Endothelial cell of umbilical vein (primary cell): ENCODE data around the gene SESTD1. TPM values are rescaled to one million over a fixed set of nuclear protein-coding genes. Genes with fewer than 3 reads are reported as not detected.
"Not testable (repeated sequence)": the region's sequence is repeated elsewhere in the genome, so short reads cannot be mapped to it uniquely, and the experiment has no call there.

Source experiments
- BruUV-seq: library from RNA; stranded (reverse); fragments of 400-500 nt; replicated peaks from 2 replicates; lab custom pipeline; 2021; lab: Mats Ljungman, UMichigan
- CTCF ChIA-PET: fragments of 300-600, 350-600 bp; sonication (Branson Sonifier 250); formaldehyde crosslinking; loops from one replicate; lab custom pipeline; 2021; ENCODE audit warnings: antibody characterized with exemption, inconsistent platforms; lab: Charles Lee
- POLR2A ChIA-PET: fragments of 300-600, 350-600 bp; sonication (Branson Sonifier 250); formaldehyde crosslinking; loops from one replicate; lab custom pipeline; 2021; ENCODE audit warnings: antibody characterized with exemption, inconsistent platforms; lab: Charles Lee
- DNase-seq: peaks from one replicate; pipeline ENCODE4 v3.0.0-alpha.2; 2011; ENCODE audit warnings: low read depth, low spot score
- FAIRE-seq: peaks from 2 replicates; lab custom pipeline; 2011; peaks lifted over from hg19 to GRCh38; lab: Jason Lieb, UNC
- H2AFZ ChIP-seq: 2 replicates; pipeline ENCODE4 v1.6.0; 2012; ENCODE audit warnings: low read depth, low read length, control low read depth, inconsistent platforms
- H3K27ac ChIP-seq: 2 replicates; pipeline ENCODE4 v1.5.1; 2011; ENCODE audit warnings: low read depth, mild to moderate bottlenecking, control low read depth, low read length, moderate library complexity; ENCODE audit not compliant: insufficient read depth
- H3K27me3 ChIP-seq, 2 experiments: 2 replicates each; pipeline versions ENCODE4 v1.6.0 to v1.6.1; 2011; ENCODE audit warnings: low read length in 2 of 2, mixed read lengths in 1 of 2; ENCODE audit not compliant: control insufficient read depth in 2 of 2, insufficient read depth in 2 of 2
- H3K36me3 ChIP-seq, 2 experiments: 2 replicates in 1 of 2; 3 replicates in 1 of 2; pipeline ENCODE4 v1.5.1; 2011; ENCODE audit warnings: low read length in 2 of 2, mild to moderate bottlenecking in 1 of 2, moderate library complexity in 1 of 2; ENCODE audit not compliant: control insufficient read depth in 2 of 2, insufficient read depth in 2 of 2; ENCODE audit errors: extremely low read depth in 1 of 2
- H3K4me1 ChIP-seq: 3 replicates; pipeline ENCODE4 v1.5.1; 2011; ENCODE audit warnings: mild to moderate bottlenecking, low read length; ENCODE audit not compliant: control insufficient read depth, insufficient read depth; ENCODE audit errors: extremely low read depth
- H3K4me2 ChIP-seq: 2 replicates; pipeline ENCODE4 v1.6.1; 2011; ENCODE audit warnings: low read length, control low read depth, mixed read lengths; ENCODE audit not compliant: insufficient read depth
- H3K4me3 ChIP-seq, 3 experiments: fragments of 200-600 bp in 1 of 3; sonication (generic), shearing (Covaris generic) in 1 of 3; replicated peaks in 1 of 3; 2 replicates each; pipeline ENCODE4 v1.5.1; 2011 to 2016; ENCODE audit warnings: control low read depth in 3 of 3, low read length in 3 of 3, mild to moderate bottlenecking in 2 of 3, inconsistent platforms in 1 of 3, low read depth in 1 of 3, moderate library complexity in 1 of 3; ENCODE audit not compliant: insufficient read depth in 1 of 3
- H3K79me2 ChIP-seq: 2 replicates; pipeline ENCODE4 v1.6.0; 2012; ENCODE audit warnings: low read length, inconsistent platforms; ENCODE audit not compliant: control insufficient read depth, insufficient read depth
- H3K9ac ChIP-seq: replicated peaks from 2 replicates; pipeline ENCODE3; 2011; ENCODE audit warnings: low read length, control low read depth; ENCODE audit not compliant: insufficient read depth; ENCODE audit errors: extremely low read depth
- H3K9me1 ChIP-seq: replicated peaks from 3 replicates; pipeline ENCODE4 v1.6.0; 2011; ENCODE audit warnings: mild to moderate bottlenecking, low read length; ENCODE audit not compliant: control insufficient read depth, insufficient read depth; ENCODE audit errors: extremely low read depth
- H3K9me3 ChIP-seq: replicated peaks from 2 replicates; pipeline ENCODE4 v1.5.1; 2012; ENCODE audit warnings: low read length, inconsistent platforms; ENCODE audit not compliant: control insufficient read depth, insufficient read depth
- H4K20me1 ChIP-seq: replicated peaks from 2 replicates; pipeline ENCODE3; 2011; ENCODE audit warnings: mild to moderate bottlenecking, low read length; ENCODE audit not compliant: control insufficient read depth, insufficient read depth; ENCODE audit errors: extremely low read depth
- GATA2 ChIP-seq: IDR thresholded peaks from 2 replicates; pipeline ENCODE4 v1.7.0; 2011; ENCODE audit warnings: low read depth, mild to moderate bottlenecking, moderate library complexity, mixed read lengths, low read length; ENCODE audit not compliant: insufficient read length, insufficient read depth
- dilution Hi-C: fragments of 300-500 bp; cut with MboI; formaldehyde crosslinking; loops from one replicate; pipeline ENCODE4 v1.15.0; 2019; ENCODE audit warnings: low sequenced_read_pairs; ENCODE audit not compliant: extremely low pct_ligation_motif_present
- intact Hi-C: fragments of 100-400 bp; cut with micrococcal nuclease; formaldehyde crosslinking; loops from one replicate; pipeline ENCODE4 v1.10.0; 2022
- polyA plus RNA-seq, 4 experiments: library from polyadenylated mRNA; depleted of rRNA in 3 of 4; stranded (reverse) in 3 of 4; unstranded in 1 of 4; fragments of >200 nt; gene quantifications; 2 replicates each; pipeline versions ENCODE4 v1.2.1 to v1.2.3, GENCODE V29; 2011 to 2012; ENCODE audit warnings: missing spikeins in 1 of 4
- total RNA-seq: library from RNA; stranded (reverse); gene quantifications from 2 replicates; pipeline ENCODE4 v1.2.3, GENCODE V29; 2021

SESTD1 gene
- total and polyA plus RNA-seq, 2 donors (not counting 3 experiments of a cell fraction or from before 2014, with no cell fraction given), result 9.8 to 72.4 TPM

- BruUV-seq, result no TSS peak
- Histone ChIP-seq H3K9me1 (no peaks in the 10 kb centered on the region), H3K4me3 (no peak overlapping the region), H3K36me3 (no peaks in the 10 kb centered on the region), H3K79me2 (peaks cover 84% of the 10 kb centered on the region), H3K9ac (no peak overlapping the region), H3K27me3 (no peaks in the 10 kb centered on the region), H3K4me2 (no peak overlapping the region), H4K20me1 (peaks cover 11% of the 10 kb centered on the region), H2AFZ (no peak overlapping the region), H3K4me1 (no peaks in the 10 kb centered on the region), H3K9me3 (no peaks in the 10 kb centered on the region), H3K27ac (no peak overlapping the region)
- ChIA-PET CTCF (no interaction called here), POLR2A (no interaction called here)
- dilution Hi-C loops, result no loop called here
- DNase-seq, result no peak
- intact Hi-C loops, result no loop called here
- TF ChIP-seq GATA2, result no peak
- no peak for FAIRE-seq
Observed at GRCh38 chr2:179247318-179248023, 17.2 kb downstream of the SESTD1 start.

DNA sequence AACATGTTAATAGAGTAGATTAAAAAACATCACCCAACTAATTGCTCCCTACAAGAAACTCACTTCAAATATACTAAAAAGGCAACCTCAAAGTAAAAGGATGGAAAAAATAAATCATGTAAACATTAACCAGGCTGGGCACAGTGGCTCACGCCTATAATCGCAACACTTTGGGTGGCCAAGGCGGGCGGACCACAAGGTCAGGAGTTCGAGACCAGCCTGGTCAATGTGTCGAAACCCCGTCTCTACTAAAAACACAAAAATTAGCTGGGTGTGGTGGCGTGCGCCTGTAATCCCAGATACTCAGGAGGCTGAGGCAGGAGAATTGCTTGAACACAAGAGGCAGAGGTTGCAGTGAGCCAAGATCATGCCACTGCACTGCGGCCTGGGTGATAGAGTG, 18.8 kb downstream of the SESTD1 start:
- intact Hi-C loops, FAIRE-seq, H3K27me3 ChIP-seq, H3K9me3 ChIP-seq, H3K27ac ChIP-seq, H3K4me3 ChIP-seq, H3K36me3 ChIP-seq, H2AFZ ChIP-seq, H3K4me2 ChIP-seq, H3K4me1 ChIP-seq, H4K20me1 ChIP-seq, BruUV-seq, dilution Hi-C loops, H3K9me1 ChIP-seq, POLR2A ChIA-PET, H3K9ac ChIP-seq, DNase-seq: not testable (repeated sequence)
- CTCF ChIA-PET, result interaction anchor here (1.7 kb wide), 1 partner anchor 9 kb away, joined by 4 read pairs; no protein-coding TSS in a partner anchor
- H3K79me2 ChIP-seq, result peaks cover 86% of the 10 kb centered on the region
